ENCODE measurements around the gene PYROXD2. TPM values are rescaled to one million over a fixed set of nuclear protein-coding genes. Genes with fewer than 3 reads are reported as not detected.

Gene PYROXD2
- total RNA-seq: 10 to 100 TPM in 1 of 3 donors, 1 to 10 TPM in 2; 6.3 to 11.6 (median 9.7) TPM
- long read RNA-seq, donor 1, transcript PYROXD2-201 (16 exons, 2,028 nt): major isoform, 5 of 13 reads
- long read RNA-seq, donor 1, partial matches to known transcripts: 0 of 13 reads
- long read RNA-seq, donor 1, other reads (novel, unspliced or antisense): 8 of 13 reads
- long read RNA-seq, donor 2, partial matches to known transcripts: 0 of 2 reads
- long read RNA-seq, donor 2, other reads (novel, unspliced or antisense): 1 of 2 reads

- H3K4me3 ChIP-seq: peak within 1 kb of the TSS; percentile 17
- no peaks in the 10 kb centered on the region for H3K9me3 ChIP-seq
- no peak for TF ChIP-seq CTCF (IDR thresholded peaks at IDR 0.05)
- H3K36me3 ChIP-seq (ENCODE audit: low read depth): no peaks in the 10 kb centered on the region
- ATAC-seq: peak; percentile 93
- peaks cover 11% of the 10 kb centered on the region for H3K4me1 ChIP-seq (ENCODE audit: low read depth)
- DNase-seq: peak; percentile 92 to 94 (median 92)
- intact Hi-C loops (cut with DNase I, micrococcal nuclease): no loop called here
Measured at GRCh38 chr10:98414932-98415730, at the start of gene PYROXD2. TSS of gene PYROXD2 (minus strand) at chr10:98415182. CDS start at chr10:98415135, 47 bp downstream.

DNA sequence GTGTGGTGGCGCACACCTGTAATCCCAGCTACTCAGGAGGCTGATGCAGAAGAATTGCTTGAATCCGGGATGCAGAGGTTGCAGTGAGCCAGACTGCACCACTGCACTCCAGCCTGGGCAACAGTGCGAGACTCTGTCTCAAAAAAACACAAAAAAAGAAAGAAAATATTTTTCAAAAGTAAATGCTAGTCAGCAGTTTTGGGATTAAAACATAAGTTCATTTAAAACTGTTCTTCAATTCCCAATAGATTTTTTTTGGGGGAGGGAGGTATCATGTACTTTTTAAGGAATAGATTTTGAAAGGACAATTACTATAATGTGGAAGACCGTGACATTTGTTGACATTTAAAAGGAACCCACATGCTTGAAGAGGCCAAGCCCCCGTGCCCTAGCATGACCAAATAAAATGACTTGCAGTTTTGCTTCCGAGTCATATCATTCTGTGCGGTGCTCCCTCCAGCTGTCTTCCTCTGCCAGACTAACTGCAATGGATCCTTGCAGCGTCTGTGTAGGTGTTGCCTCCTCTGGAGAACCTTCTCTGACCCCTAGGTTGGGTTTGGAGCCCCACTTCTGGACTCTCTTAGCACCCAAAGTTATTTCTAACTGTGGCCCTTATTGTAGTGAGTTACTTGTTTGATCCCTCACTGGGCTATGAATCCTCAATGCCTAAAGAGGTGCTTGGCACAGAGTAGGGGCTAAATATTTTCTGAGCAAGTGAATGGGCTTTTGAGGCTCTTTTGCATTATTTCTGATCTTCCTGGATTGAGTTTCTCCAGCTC lies 49.2 kb upstream of the PYROXD2 start:
- TF ChIP-seq CTCF (IDR thresholded peaks at IDR 0.05): no peak
- DNase-seq (no peak), ATAC-seq (no peak)
- Histone ChIP-seq H3K4me3 (no peak overlapping the region), H3K36me3 (ENCODE audit: low read depth) (no peaks in the 10 kb centered on the region), H3K9me3 (no peaks in the 10 kb centered on the region), H3K4me1 (ENCODE audit: low read depth) (peaks cover 8% of the 10 kb centered on the region)
- intact Hi-C loops (cut with DNase I, micrococcal nuclease): loop anchor here in 1 of 2 donors (10.0 kb wide), 1 partner anchor 711 kb away; no protein-coding TSS in a partner anchor

DNA sequence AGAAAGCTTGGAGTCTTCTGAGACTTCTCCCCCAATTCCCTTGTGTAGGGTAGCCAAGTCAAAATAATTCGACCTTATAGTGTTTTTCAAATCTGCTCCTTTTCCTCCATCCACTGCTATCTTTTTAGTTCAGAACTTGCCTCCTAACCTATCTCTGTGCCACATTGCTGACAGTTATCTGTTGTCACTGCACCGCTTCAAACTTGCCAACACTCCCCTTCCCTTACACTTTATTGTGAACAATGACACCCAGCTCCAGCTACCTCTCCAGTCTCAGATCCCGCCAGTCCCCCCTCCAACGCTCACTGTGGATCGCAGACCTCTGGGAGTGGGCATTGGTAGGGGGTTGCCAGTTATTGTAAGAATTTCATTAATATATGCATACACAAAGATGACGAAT lies 48.0 kb upstream of the PYROXD2 start:
- H3K9me3 ChIP-seq: no peaks in the 10 kb centered on the region
- peaks cover 8% of the 10 kb centered on the region for H3K4me1 ChIP-seq (ENCODE audit: low read depth)
- H3K4me3 ChIP-seq: no peak overlapping the region
- DNase-seq (no peak), ATAC-seq (no peak)
- TF ChIP-seq CTCF (IDR thresholded peaks at IDR 0.05): no peak
- intact Hi-C loops (cut with DNase I, micrococcal nuclease): loop anchor here in 1 of 2 donors (10.0 kb wide), 1 partner anchor 712 kb away; no protein-coding TSS in a partner anchor
- H3K36me3 ChIP-seq (ENCODE audit: low read depth): no peaks in the 10 kb centered on the region

GRCh38 chr10:98461500-98461842 lies 46.5 kb upstream of the PYROXD2 start:
- no peak for DNase-seq
- intact Hi-C loops (cut with DNase I, micrococcal nuclease): loop anchor here in 1 of 2 donors (10.0 kb wide), 1 partner anchor 713 kb away; no protein-coding TSS in a partner anchor
- H3K36me3 ChIP-seq (ENCODE audit: low read depth): no peaks in the 10 kb centered on the region
- TF ChIP-seq CTCF (IDR thresholded peaks at IDR 0.05): no peak
- H3K4me1 ChIP-seq (ENCODE audit: low read depth): peaks cover 8% of the 10 kb centered on the region
- no peak overlapping the region for H3K4me3 ChIP-seq
- ATAC-seq: no peak
- no peaks in the 10 kb centered on the region for H3K9me3 ChIP-seq

GRCh38 chr10:98460837-98461499 lies 46.0 kb upstream of the PYROXD2 start:
- no peaks in the 10 kb centered on the region for H3K9me3 ChIP-seq
- H3K36me3 ChIP-seq (ENCODE audit: low read depth): no peaks in the 10 kb centered on the region
- no peak overlapping the region for H3K4me3 ChIP-seq
- peaks cover 8% of the 10 kb centered on the region for H3K4me1 ChIP-seq (ENCODE audit: low read depth)
- ATAC-seq (peak; percentile 98), DNase-seq (peak in 1 of 3 donors; percentile 60)
- no peak for TF ChIP-seq CTCF (IDR thresholded peaks at IDR 0.05)
- intact Hi-C loops (cut with DNase I, micrococcal nuclease): loop anchor here in 1 of 2 donors (10.0 kb wide), 1 partner anchor 714 kb away; no protein-coding TSS in a partner anchor

Measured in mucosa of descending colon (tissue), 3 donors.